Smooth muscle cell (in vitro differentiated cells): ENCODE measurements around the gene POFUT1. TPM values are rescaled to one million over a fixed set of nuclear protein-coding genes. Genes with fewer than 3 reads are reported as not detected.

Source experiments
- DNase-seq: peaks from one replicate; lab custom pipeline; 2025; ENCODE audit not compliant: unreplicated experiment; lab: John Stamatoyannopoulos, UW
- H2AFZ ChIP-seq: fragments of 200-600 bp; sonication (generic); 2 replicates; pipeline ENCODE4 v1.6.0; 2016; ENCODE audit warnings: antibody characterized with exemption, low read depth, mild to moderate bottlenecking
- H3F3A ChIP-seq: fragments of 200-600 bp; sonication (generic); 2 replicates; pipeline ENCODE4 v1.6.0; 2017; ENCODE audit warnings: antibody characterized with exemption, low read depth
- H3K27ac ChIP-seq: fragments of 200-600 bp; sonication (generic); 2 replicates; pipeline ENCODE4 v1.5.1; 2016; ENCODE audit warnings: low read depth, mild to moderate bottlenecking
- H3K27me3 ChIP-seq: fragments of 200-600 bp; sonication (generic); 2 replicates; pipeline ENCODE4 v1.6.1; 2016; ENCODE audit warnings: low read depth, mild to moderate bottlenecking
- H3K36me3 ChIP-seq: fragments of 200-600 bp; sonication (generic); 2 replicates; pipeline ENCODE4 v1.5.1; 2016; ENCODE audit warnings: low read depth
- H3K4me1 ChIP-seq: fragments of 200-600 bp; sonication (generic); 2 replicates; pipeline ENCODE4 v1.5.1; 2016; ENCODE audit warnings: low read depth
- H3K4me2 ChIP-seq: fragments of 200-600 bp; sonication (generic); 2 replicates; pipeline ENCODE4 v1.6.0; 2016; ENCODE audit warnings: mild to moderate bottlenecking
- H3K4me3 ChIP-seq: fragments of 200-600 bp; sonication (generic); 2 replicates; pipeline ENCODE4 v1.5.1; 2016; ENCODE audit warnings: mild to moderate bottlenecking
- H3K79me2 ChIP-seq: fragments of 200-600 bp; sonication (generic); 2 replicates; pipeline ENCODE4 v1.6.0; 2016; ENCODE audit warnings: low read depth, mild to moderate bottlenecking
- H3K9ac ChIP-seq: fragments of 200-600 bp; sonication (generic); 2 replicates; pipeline ENCODE4 v1.6.0; 2016; ENCODE audit warnings: low read depth
- H3K9me3 ChIP-seq: fragments of 200-600 bp; sonication (generic); replicated peaks from 2 replicates; pipeline ENCODE4 v1.5.1; 2016; ENCODE audit warnings: low read depth
- H4K20me1 ChIP-seq: fragments of 200-600 bp; sonication (generic); 2 replicates; pipeline ENCODE4 v1.6.0; 2016; ENCODE audit warnings: low read depth
- CTCF ChIP-seq: fragments of 200-600 bp; sonication (generic); IDR thresholded peaks from 2 replicates; pipeline ENCODE4 v1.5.1; 2017; ENCODE audit warnings: borderline replicate concordance, mild to moderate bottlenecking, antibody characterized with exemption; ENCODE audit not compliant: insufficient read depth, poor library complexity, severe bottlenecking
- WGBS: methylation state at CpG from one replicate; pipeline ENCODE4 v1.1.7; 2016; ENCODE audit warnings: low lambda C conversion rate; 5-methylcytosine and 5-hydroxymethylcytosine counted together
- polyA plus RNA-seq: library from polyadenylated mRNA; unstranded; fragments of >200 nt; fragmentation: Nextera tagmentation; extraction: Ambion mirVana; gene quantifications from 2 replicates; pipeline ENCODE4 v1.2.1, GENCODE V29; 2016
- total RNA-seq: library from RNA; depleted of rRNA; stranded (reverse); fragments of >200 nt; gene quantifications from 2 replicates; pipeline ENCODE4 v1.2.3, GENCODE V29; 2014

POFUT1 gene
- total and polyA plus RNA-seq, 2 experiments from 2014 or later: 44.3 to 45.0 TPM

- Histone ChIP-seq H3K4me2 (no peak overlapping the region), H3F3A (no peaks in the 10 kb centered on the region), H3K4me1 (no peaks in the 10 kb centered on the region), H3K27ac (no peak overlapping the region), H3K36me3 (peaks cover 7% of the 10 kb centered on the region), H3K79me2 (no peaks in the 10 kb centered on the region), H3K9me3 (no peaks in the 10 kb centered on the region), H3K4me3 (no peak overlapping the region), H3K27me3 (no peaks in the 10 kb centered on the region), H3K9ac (no peak overlapping the region), H2AFZ (no peak overlapping the region), H4K20me1 (no peaks in the 10 kb centered on the region)
- DNase-seq: no peak
- TF ChIP-seq CTCF: no peak
- WGBS: 100% methylated on average over 1 of the region's 1 CpG
Measured at GRCh38 chr20:32226391-32226790, 18.7 kb downstream of the POFUT1 start.

GRCh38 chr20:32227306-32227705, 19.6 kb downstream of the POFUT1 start:
- no peaks in the 10 kb centered on the region for H3K79me2 ChIP-seq
- H3K9ac ChIP-seq: peak overlapping the region; percentile 19
- H3K27me3 ChIP-seq: no peaks in the 10 kb centered on the region
- peak overlapping the region; percentile 58 for H3K4me2 ChIP-seq
- no peaks in the 10 kb centered on the region for H3F3A ChIP-seq
- 87% methylated on average over 7 of the region's 7 CpGs for WGBS
- peaks cover 8% of the 10 kb centered on the region for H3K36me3 ChIP-seq
- no peak overlapping the region for H2AFZ ChIP-seq
- DNase-seq: no peak
- H3K4me1 ChIP-seq: no peaks in the 10 kb centered on the region
- H4K20me1 ChIP-seq: no peaks in the 10 kb centered on the region
- H3K27ac ChIP-seq: peak overlapping the region; percentile 75
- H3K4me3 ChIP-seq: no peak overlapping the region
- H3K9me3 ChIP-seq: no peaks in the 10 kb centered on the region
- TF ChIP-seq CTCF: no peak

DNA sequence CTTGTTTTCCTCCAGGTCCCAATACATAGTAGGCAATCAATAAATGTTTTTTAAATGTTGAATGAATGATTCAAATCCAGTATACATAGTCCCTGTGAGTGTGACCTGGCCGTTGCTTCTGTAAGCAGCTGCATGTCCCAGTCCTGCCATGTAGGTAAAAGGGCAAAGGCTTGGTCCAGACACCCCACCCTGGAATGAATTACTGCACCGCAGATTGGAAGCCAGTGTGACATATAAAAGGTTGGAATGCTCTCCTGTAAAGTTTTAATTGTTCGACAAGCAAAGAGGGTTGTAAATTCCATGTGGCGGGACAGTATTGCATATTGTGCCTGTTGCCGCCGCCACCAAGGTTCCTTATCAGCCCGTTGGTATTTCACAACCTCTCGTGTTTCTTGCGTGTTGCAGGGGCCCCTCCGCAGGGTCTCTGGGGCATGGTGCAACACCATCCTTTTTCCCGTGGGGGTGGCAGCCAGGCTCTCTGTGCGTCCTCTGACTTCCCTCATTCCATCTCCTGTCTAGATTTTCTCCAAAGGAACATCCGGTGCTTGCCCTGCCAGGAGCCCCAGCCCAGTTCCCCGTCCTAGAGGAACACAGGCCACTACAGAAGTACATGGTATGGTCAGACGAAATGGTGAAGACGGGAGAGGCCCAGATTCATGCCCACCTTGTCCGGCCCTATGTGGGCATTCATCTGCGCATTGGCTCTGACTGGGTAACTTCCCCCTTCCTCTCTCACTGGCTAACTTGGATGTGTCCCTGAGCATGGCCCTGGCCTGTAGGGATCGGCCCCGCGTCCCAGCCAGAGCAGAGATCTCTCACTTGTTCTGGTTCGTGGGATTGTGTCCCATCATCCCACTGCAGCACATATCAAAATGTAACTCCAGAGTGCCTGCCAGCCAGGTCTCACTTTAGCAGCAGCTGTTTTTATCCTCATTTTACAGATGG, 20.3 kb downstream of the POFUT1 start:
- Histone ChIP-seq H3K27me3 (no peaks in the 10 kb centered on the region), H3K36me3 (peaks cover 5% of the 10 kb centered on the region), H4K20me1 (no peaks in the 10 kb centered on the region), H3K4me1 (no peaks in the 10 kb centered on the region), H3K4me3 (no peak overlapping the region), H3K9me3 (no peaks in the 10 kb centered on the region), H3F3A (no peaks in the 10 kb centered on the region), H3K4me2 (peak overlapping the region; percentile 58), H2AFZ (no peak overlapping the region), H3K27ac (peak overlapping the region; percentile 75), H3K9ac (peak overlapping the region; percentile 58), H3K79me2 (no peaks in the 10 kb centered on the region)
- no peak for DNase-seq
- TF ChIP-seq CTCF: no peak
- 73% methylated on average over 22 of the region's 22 CpGs for WGBS

- H2AFZ ChIP-seq: no peak overlapping the region
Measured at GRCh38 chr20:32229251-32229747, 21.6 kb downstream of the POFUT1 start.

More at GRCh38 chr20:32229251-32229747, 21.6 kb downstream of the POFUT1 start:
- Histone ChIP-seq H3K36me3 (peaks cover 5% of the 10 kb centered on the region), H3K9me3 (no peaks in the 10 kb centered on the region), H3K79me2 (no peaks in the 10 kb centered on the region), H3K27ac (peak overlapping the region; percentile 75), H3F3A (no peaks in the 10 kb centered on the region), H4K20me1 (no peaks in the 10 kb centered on the region), H3K9ac (no peak overlapping the region), H3K4me3 (no peak overlapping the region), H3K4me1 (no peaks in the 10 kb centered on the region), H3K27me3 (no peaks in the 10 kb centered on the region), H3K4me2 (no peak overlapping the region)
- WGBS: 98% methylated on average over 5 of the region's 5 CpGs
- TF ChIP-seq CTCF: no peak
- DNase-seq: no peak
